Measurements from ENCODE around the gene CLCN6.

Gene CLCN6

DNA sequence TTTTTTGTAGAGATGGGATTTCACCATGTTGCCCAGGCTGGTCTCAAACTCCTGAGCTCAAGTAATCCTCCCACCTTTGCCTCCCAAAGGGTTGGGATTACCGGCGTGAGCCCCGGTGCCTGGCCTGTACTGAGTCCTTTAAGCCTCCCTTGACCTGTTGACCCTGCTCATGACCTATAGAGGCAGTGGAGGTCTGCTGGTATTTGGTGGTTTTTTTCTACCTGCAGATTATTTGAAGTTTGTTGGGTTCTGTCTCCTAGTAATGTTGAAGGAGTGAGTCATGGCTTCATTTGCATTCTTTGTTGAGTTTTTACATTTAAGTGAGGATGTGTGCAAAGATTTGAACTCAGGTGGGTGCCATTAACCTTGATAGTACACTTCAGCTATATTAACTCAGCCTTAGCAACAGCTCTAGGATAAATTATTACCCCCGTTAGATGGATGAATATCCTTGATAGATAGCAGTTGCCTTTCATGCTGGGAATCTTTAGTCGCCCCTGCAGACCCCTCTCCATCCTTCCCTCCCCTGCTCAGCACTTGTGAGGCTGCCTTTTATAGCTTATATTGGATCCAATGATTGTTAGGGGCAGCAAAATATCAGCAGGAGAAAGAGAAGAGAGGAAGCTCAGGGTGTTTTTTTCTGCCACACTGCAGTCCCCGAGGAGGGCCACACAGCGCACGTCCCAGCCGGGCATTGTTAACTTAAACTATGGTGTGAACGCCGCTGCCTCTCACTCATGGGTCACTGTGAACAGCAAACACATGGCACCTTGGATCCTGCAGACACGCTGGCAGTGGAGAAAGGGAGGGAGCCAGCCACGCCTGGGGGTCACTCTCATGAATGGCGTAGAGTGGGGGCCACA lies 67.6 kb downstream of the CLCN6 start:
- no peak for DNase-seq
- H3K27ac ChIP-seq = no peak overlapping the region
- TF ChIP-seq CTCF (IDR thresholded peaks at IDR 0.05) = no peak
- peaks cover 0 to 48% of the 10 kb centered on the region in 2 donors for H3K27me3 ChIP-seq
- no peaks in the 10 kb centered on the region for H3K36me3 ChIP-seq
- no peaks in the 10 kb centered on the region for H3K9me3 ChIP-seq
- H3K4me3 ChIP-seq = no peak overlapping the region
- intact Hi-C loops (cut with DNase I; ENCODE audit: low total_unique reads) = no loop called here
- H3K4me1 ChIP-seq = peaks cover 0 to 10% (median 0%) of the 10 kb centered on the region in 4 donors

- Histone ChIP-seq H3K4me1 (peaks cover 0 to 10% (median 0%) of the 10 kb centered on the region in 4 donors), H3K9me3 (no peaks in the 10 kb centered on the region), H3K27me3 (peaks cover 0 to 53% of the 10 kb centered on the region in 2 donors), H3K27ac (no peak overlapping the region), H3K4me3 (no peak overlapping the region), H3K36me3 (no peaks in the 10 kb centered on the region)
- intact Hi-C loops (cut with DNase I; ENCODE audit: low total_unique reads) = no loop called here
- no peak for TF ChIP-seq CTCF (IDR thresholded peaks at IDR 0.05)
- peak; percentile 30 to 75 for DNase-seq
Observed at GRCh38 chr1:11874258-11874562, 68.2 kb downstream of the CLCN6 start.

DNA sequence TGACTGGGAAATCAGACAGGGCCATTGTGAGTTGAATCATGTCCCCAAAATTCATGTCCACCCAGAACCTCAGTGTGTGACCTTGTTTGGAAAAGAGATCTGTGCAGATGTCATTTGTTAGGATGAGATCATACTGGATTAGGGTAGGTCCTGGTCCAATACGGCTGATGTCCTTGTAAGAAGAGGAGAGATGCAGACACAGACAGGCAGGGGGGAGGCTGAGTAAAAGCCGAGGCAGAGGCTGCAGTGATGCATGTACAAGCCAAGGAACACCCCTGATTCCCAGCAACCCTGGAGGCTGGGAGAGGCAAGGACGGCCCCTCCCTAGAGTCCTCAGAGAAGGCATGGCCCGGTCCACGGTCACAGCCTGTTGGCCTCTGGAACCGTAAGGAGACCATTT lies 68.6 kb downstream of the CLCN6 start:
- Histone ChIP-seq H3K9me3 (no peaks in the 10 kb centered on the region), H3K4me3 (no peak overlapping the region), H3K27ac (no peak overlapping the region), H3K36me3 (no peaks in the 10 kb centered on the region), H3K27me3 (peaks cover 0 to 51% of the 10 kb centered on the region in 2 donors), H3K4me1 (peaks cover 0 to 10% (median 0%) of the 10 kb centered on the region in 4 donors)
- intact Hi-C loops (cut with DNase I; ENCODE audit: low total_unique reads) = no loop called here
- DNase-seq = no peak
- no peak for TF ChIP-seq CTCF (IDR thresholded peaks at IDR 0.05)

- Histone ChIP-seq H3K36me3 (no peaks in the 10 kb centered on the region), H3K27ac (no peak overlapping the region), H3K4me1 (peaks cover 0 to 10% (median 2%) of the 10 kb centered on the region in 4 donors), H3K9me3 (no peaks in the 10 kb centered on the region), H3K4me3 (no peak overlapping the region), H3K27me3 (peaks cover 0 to 49% of the 10 kb centered on the region in 2 donors)
- intact Hi-C loops (cut with DNase I; ENCODE audit: low total_unique reads) = no loop called here
- no peak for DNase-seq
- no peak for TF ChIP-seq CTCF (IDR thresholded peaks at IDR 0.05)
Observed at GRCh38 chr1:11875094-11875493, 69.1 kb downstream of the CLCN6 start.

DNA sequence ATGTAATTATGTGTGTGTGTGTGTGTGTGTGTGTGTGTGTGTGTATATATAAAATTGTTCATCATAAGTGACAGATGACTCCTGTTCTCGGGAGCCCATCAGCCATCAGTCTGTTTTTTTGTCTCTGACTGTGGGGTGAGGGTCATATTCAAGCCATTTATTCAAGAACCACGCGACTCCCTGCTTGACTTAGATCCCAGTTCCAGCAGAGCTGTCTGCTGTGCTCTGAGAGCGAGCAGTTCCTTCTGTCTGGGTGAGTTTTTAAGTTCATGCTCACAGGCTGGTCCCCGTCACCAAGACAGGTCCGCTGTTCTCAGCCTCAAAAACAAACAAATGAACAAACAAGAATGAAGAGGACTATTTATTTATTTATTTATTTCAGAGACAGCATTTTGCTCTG lies 71.1 kb downstream of the CLCN6 start:
- H3K27me3 ChIP-seq = peaks cover 0 to 37% of the 10 kb centered on the region in 2 donors
- intact Hi-C loops (cut with DNase I; ENCODE audit: low total_unique reads) = no loop called here
- TF ChIP-seq CTCF (IDR thresholded peaks at IDR 0.05) = no peak

More for the DNA sequence above, 71.1 kb downstream of the CLCN6 start:
- no peak for DNase-seq
- H3K27ac ChIP-seq = no peak overlapping the region
- peaks cover 0 to 19% (median 13%) of the 10 kb centered on the region in 4 donors for H3K4me1 ChIP-seq
- no peaks in the 10 kb centered on the region for H3K9me3 ChIP-seq
- H3K4me3 ChIP-seq = no peak overlapping the region
- no peaks in the 10 kb centered on the region for H3K36me3 ChIP-seq
